Natural killer cell (primary cell): ENCODE data around the gene PDE9A. TPM values are rescaled to one million over a fixed set of nuclear protein-coding genes. Genes with fewer than 3 reads are reported as not detected.

Experiments used
- ATAC-seq, 3 donors: fragments of 150-1000 bp in 2 of 3; fragments of 200-7000 bp in 1 of 3; cut with Tn5 transposase; 1 replicate in 1 of 3; 2 replicates in 2 of 3; pipeline ENCODE4 v1.10.0; 2021; ENCODE audit warnings: mild to moderate bottlenecking in 2 of 3, moderate library complexity in 2 of 3
- DNase-seq, 2 donors: peaks; one replicate each; pipeline versions ENCODE4 v3.0.0 to v3.0.0-alpha.2; 2013 to 2021; ENCODE audit warnings: mixed read lengths in 1 of 2
- H3K27ac ChIP-seq: one replicate; pipeline ENCODE4 v1.5.1; 2013; ENCODE audit warnings: mild to moderate bottlenecking, low read length
- H3K27me3 ChIP-seq: one replicate; pipeline ENCODE4 v1.6.1; 2013; ENCODE audit warnings: low read length; ENCODE audit not compliant: control insufficient read depth, insufficient read depth
- H3K36me3 ChIP-seq: one replicate; pipeline ENCODE4 v1.6.1; 2013; ENCODE audit warnings: low read length; ENCODE audit not compliant: control insufficient read depth, insufficient read depth
- H3K4me1 ChIP-seq: one replicate; pipeline ENCODE4 v1.6.1; 2013; ENCODE audit warnings: low read length; ENCODE audit not compliant: control insufficient read depth, insufficient read depth
- H3K4me3 ChIP-seq: one replicate; pipeline ENCODE4 v1.5.1; 2013; ENCODE audit warnings: low read length
- H3K9me3 ChIP-seq: one replicate; pipeline ENCODE4 v1.6.1; 2013; ENCODE audit warnings: low read length; ENCODE audit not compliant: control insufficient read depth, insufficient read depth
- H3K27ac Mint-ChIP-seq, 2 donors: one replicate each; pipeline ENCODE4 v1.8.0; 2022; ENCODE audit warnings: mild to moderate bottlenecking in 2 of 2, mixed read lengths in 2 of 2, moderate library complexity in 1 of 2
- H3K27me3 Mint-ChIP-seq, 2 donors: one replicate each; pipeline ENCODE4 v1.8.0; 2022; ENCODE audit warnings: low read depth in 2 of 2, mixed read lengths in 2 of 2
- H3K36me3 Mint-ChIP-seq: one replicate; pipeline ENCODE4 v1.8.0; 2022; ENCODE audit warnings: mixed read lengths
- H3K4me1 Mint-ChIP-seq, 2 donors: one replicate each; pipeline ENCODE4 v1.8.0; 2022; ENCODE audit warnings: mixed read lengths in 2 of 2
- H3K4me3 Mint-ChIP-seq: one replicate; pipeline ENCODE4 v1.8.0; 2022; ENCODE audit warnings: mild to moderate bottlenecking, moderate library complexity, mixed read lengths
- H3K9me3 Mint-ChIP-seq, 2 donors: one replicate each; pipeline ENCODE4 v1.8.0; 2022; ENCODE audit warnings: mixed read lengths in 2 of 2
- WGBS: methylation state at CpG from one replicate; pipeline ENCODE4 v1.1.7; 2013; ENCODE audit warnings: missing lambda C conversion rate; ENCODE audit not compliant: insufficient coverage; 5-methylcytosine and 5-hydroxymethylcytosine counted together
- intact Hi-C: fragments of 100-400 bp; cut with micrococcal nuclease; formaldehyde crosslinking; loops from one replicate; pipeline ENCODE4 v1.14.2; 2022
- total RNA-seq, 4 donors: library from RNA; stranded (reverse); fragments of 120-200 nt in 1 of 4; gene quantifications; one replicate each; pipeline versions ENCODE4 v1.2.3 to v1.2.4, GENCODE V29; 2013 to 2022
- TF ChIP-seq, protein P1 (sequence below): fragments of 200-600 bp; IDR thresholded peaks from one replicate; pipeline ENCODE4 v1.8.0; 2022; ENCODE audit warnings: antibody characterized with exemption

The PDE9A gene
- total RNA-seq, 3 donors from 2014 or later (not counting 1 experiment from before 2014, with no cell fraction given) = 1.0 to 4.1 (median 1.2) TPM

DNA sequence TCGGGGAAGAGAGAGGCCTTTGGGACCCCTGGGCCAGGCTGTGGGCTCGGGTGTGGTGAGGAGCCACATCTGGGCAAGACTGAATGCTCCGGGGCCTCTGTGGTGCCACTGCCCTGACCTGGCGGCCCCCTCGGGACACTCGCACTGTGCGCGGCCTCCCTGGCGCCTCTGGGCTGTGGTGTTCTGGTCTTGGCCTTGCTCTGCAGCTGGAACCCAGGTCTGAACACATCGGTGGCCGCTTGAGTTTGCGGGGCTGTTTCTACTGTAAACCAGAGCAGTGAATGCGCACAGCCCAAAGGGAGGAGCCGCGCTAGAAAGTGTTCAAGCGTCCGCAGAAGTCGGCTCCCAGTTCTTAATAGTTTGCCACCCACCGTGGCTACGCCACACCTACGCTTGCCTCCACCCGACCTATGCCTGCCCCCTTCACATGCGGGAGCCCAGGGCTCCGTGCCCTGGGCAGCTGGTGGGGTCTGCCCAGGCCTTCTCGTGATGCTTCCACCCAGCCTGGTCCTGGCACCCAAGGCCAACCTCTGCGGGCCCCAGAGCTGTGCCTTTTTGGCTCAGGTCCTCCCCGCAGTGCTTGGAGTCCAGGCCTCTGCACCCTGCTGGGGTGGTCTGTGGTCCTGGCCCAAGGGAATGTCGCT lies 4.4 kb downstream of the PDE9A start:
- H3K4me3 Mint-ChIP-seq = no peak overlapping the region
- Histone ChIP-seq H3K9me3 (no peaks in the 10 kb centered on the region), H3K27ac (no peak overlapping the region), H3K4me3 (no peak overlapping the region), H3K4me1 (peaks cover 30% of the 10 kb centered on the region), H3K36me3 (no peaks in the 10 kb centered on the region), H3K27me3 (peaks cover 12% of the 10 kb centered on the region)
- TF ChIP-seq, protein P1, sequence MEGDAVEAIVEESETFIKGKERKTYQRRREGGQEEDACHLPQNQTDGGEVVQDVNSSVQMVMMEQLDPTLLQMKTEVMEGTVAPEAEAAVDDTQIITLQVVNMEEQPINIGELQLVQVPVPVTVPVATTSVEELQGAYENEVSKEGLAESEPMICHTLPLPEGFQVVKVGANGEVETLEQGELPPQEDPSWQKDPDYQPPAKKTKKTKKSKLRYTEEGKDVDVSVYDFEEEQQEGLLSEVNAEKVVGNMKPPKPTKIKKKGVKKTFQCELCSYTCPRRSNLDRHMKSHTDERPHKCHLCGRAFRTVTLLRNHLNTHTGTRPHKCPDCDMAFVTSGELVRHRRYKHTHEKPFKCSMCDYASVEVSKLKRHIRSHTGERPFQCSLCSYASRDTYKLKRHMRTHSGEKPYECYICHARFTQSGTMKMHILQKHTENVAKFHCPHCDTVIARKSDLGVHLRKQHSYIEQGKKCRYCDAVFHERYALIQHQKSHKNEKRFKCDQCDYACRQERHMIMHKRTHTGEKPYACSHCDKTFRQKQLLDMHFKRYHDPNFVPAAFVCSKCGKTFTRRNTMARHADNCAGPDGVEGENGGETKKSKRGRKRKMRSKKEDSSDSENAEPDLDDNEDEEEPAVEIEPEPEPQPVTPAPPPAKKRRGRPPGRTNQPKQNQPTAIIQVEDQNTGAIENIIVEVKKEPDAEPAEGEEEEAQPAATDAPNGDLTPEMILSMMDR = no peak
- peaks cover 0 to 20% of the 10 kb centered on the region in 2 donors for H3K4me1 Mint-ChIP-seq
- H3K36me3 Mint-ChIP-seq = no peaks in the 10 kb centered on the region
- H3K27ac Mint-ChIP-seq = no peak overlapping the region
- peaks cover 19 to 29% of the 10 kb centered on the region in 2 donors for H3K27me3 Mint-ChIP-seq
- intact Hi-C loops = no loop called here
- ATAC-seq (no peak), DNase-seq (no peak)
- WGBS = 88% methylated on average over 28 of the region's 28 CpGs
- H3K9me3 Mint-ChIP-seq = no peaks in the 10 kb centered on the region

DNA sequence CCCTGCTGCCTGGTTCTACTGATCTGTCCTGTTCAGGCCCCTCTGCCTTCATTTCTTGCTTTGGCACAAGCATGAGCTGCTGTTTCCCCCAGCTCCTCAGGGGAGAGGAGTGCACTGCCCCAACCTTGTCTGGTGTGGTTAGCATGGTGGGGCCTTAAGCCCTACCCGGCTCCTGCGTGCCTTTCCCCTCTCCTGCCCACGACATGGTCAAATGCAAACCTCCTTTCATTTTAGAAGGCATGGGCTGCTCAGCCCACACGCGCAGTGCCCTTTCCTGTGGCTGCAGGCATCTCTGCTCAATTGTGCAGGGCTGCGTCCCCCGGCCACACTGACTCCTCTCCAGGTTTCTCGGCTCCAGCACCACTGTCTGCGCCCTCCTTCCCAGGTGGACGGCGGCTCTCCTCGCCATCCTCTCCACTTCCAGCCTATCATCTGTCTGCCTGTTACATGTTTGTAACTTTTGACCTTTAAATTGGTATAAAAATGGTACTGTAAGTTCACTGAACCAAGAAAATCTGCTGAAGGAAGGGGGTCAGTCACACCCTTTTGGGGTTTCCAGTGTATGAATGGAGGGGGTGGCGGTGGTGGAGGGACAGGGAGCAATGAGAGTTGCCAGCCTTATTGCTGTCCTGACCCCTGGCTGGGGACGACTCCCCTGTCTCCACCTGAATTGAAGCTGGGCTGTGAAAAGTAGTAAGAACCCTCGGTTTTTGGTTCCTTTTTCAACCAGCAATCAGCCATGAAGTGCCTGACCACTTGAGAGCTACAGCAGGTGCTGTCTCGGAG lies 5.1 kb downstream of the PDE9A start:
- TF ChIP-seq, protein P1 = no peak
- Mint-ChIP-seq H3K36me3 (no peaks in the 10 kb centered on the region), H3K4me3 (no peak overlapping the region), H3K27ac (no peak overlapping the region), H3K4me1 (peaks cover 0 to 14% of the 10 kb centered on the region in 2 donors), H3K9me3 (no peaks in the 10 kb centered on the region), H3K27me3 (peaks cover 19 to 24% of the 10 kb centered on the region in 2 donors)
- peaks cover 24% of the 10 kb centered on the region for H3K4me1 ChIP-seq
- ATAC-seq (no peak), DNase-seq (no peak)
- intact Hi-C loops = no loop called here
- H3K27me3 ChIP-seq = peaks cover 8% of the 10 kb centered on the region
- H3K36me3 ChIP-seq = no peaks in the 10 kb centered on the region
- 50% methylated on average over 16 of the region's 16 CpGs for WGBS
- no peak overlapping the region for H3K27ac ChIP-seq
- no peak overlapping the region for H3K4me3 ChIP-seq
- H3K9me3 ChIP-seq = no peaks in the 10 kb centered on the region

DNA sequence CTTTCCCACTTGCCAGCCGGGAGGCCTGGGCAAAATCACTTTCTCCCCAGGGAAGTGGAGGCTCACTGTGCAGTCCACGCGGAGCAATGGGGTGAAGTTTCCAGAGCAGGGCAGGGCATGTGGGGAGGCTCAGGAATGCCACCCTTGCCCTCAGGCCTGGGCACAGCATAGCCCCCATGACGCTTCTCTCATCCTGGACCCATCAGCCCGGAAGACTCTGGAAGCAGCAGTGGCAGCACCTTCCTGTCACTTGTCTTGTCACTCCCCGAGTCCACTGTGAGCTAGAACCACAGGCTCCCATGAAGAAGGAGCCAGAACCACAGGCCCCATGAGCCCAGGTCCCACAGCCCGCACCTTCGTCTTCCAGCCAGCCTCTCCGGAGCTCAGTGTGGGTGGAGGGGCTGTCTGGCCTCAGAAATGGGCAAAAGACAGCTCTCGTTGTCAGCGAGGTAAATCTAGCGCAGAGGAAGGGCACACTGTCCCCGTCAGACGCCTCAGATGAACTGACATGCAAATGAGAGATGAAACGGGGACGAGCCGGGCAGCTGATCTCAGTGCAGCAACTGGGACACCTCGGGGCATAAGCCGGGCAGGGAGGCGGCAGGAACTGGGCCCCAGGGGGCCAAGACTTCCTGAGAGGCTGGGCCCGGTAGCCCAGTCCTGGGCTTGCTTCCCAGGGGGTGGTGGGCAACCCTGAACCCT lies 6.1 kb downstream of the PDE9A start:
- no peak overlapping the region for H3K4me3 Mint-ChIP-seq
- TF ChIP-seq, protein P1 = no peak
- no peaks in the 10 kb centered on the region for H3K36me3 Mint-ChIP-seq
- peaks cover 4% of the 10 kb centered on the region for H3K27me3 ChIP-seq
- WGBS = 44% methylated on average over 21 of the region's 21 CpGs
- H3K36me3 ChIP-seq = no peaks in the 10 kb centered on the region
- DNase-seq (no peak), ATAC-seq (no peak)
- peaks cover 18 to 24% of the 10 kb centered on the region in 2 donors for H3K27me3 Mint-ChIP-seq
- peaks cover 19% of the 10 kb centered on the region for H3K4me1 ChIP-seq
- H3K27ac ChIP-seq = no peak overlapping the region
- no peaks in the 10 kb centered on the region for H3K9me3 ChIP-seq
- peaks cover 0 to 13% of the 10 kb centered on the region in 2 donors for H3K4me1 Mint-ChIP-seq
- intact Hi-C loops = no loop called here
- no peak overlapping the region for H3K27ac Mint-ChIP-seq
- no peak overlapping the region for H3K4me3 ChIP-seq
- H3K9me3 Mint-ChIP-seq = no peaks in the 10 kb centered on the region
